ENCODE data around the gene EGFR.

The EGFR gene

GRCh38 chr7:55224111-55224510, 205.3 kb downstream of the EGFR start:
- no peaks in the 10 kb centered on the region for H3K27me3 ChIP-seq (ENCODE audit: control insufficient read depth, insufficient read depth, low read length)
- no peak overlapping the region for H3K9ac ChIP-seq (ENCODE audit: low read depth, low read length)
- no peaks in the 10 kb centered on the region for H3K9me3 ChIP-seq (ENCODE audit: control insufficient read depth, insufficient read depth, low read length)
- no peaks in the 10 kb centered on the region for H3K4me1 ChIP-seq (ENCODE audit: control insufficient read depth, insufficient read depth, low read length)
- H3K36me3 ChIP-seq (ENCODE audit: control insufficient read depth, insufficient read depth, low read length) = no peaks in the 10 kb centered on the region
- no peak overlapping the region for H3K4me3 ChIP-seq (ENCODE audit: low read depth, low read length)

- Histone ChIP-seq H3K27me3 (ENCODE audit: control insufficient read depth, insufficient read depth, low read length) (no peaks in the 10 kb centered on the region), H3K9ac (ENCODE audit: low read depth, low read length) (no peak overlapping the region), H3K9me3 (ENCODE audit: control insufficient read depth, insufficient read depth, low read length) (no peaks in the 10 kb centered on the region), H3K4me1 (ENCODE audit: control insufficient read depth, insufficient read depth, low read length) (no peaks in the 10 kb centered on the region), H3K4me3 (ENCODE audit: low read depth, low read length) (no peak overlapping the region), H3K36me3 (ENCODE audit: control insufficient read depth, insufficient read depth, low read length) (no peaks in the 10 kb centered on the region)
Measured at GRCh38 chr7:55224810-55225209, 206.0 kb downstream of the EGFR start.

- no peak overlapping the region for H3K4me3 ChIP-seq (ENCODE audit: low read depth, low read length)
- H3K9ac ChIP-seq (ENCODE audit: low read depth, low read length) = no peak overlapping the region
- no peaks in the 10 kb centered on the region for H3K9me3 ChIP-seq (ENCODE audit: control insufficient read depth, insufficient read depth, low read length)
- H3K27me3 ChIP-seq (ENCODE audit: control insufficient read depth, insufficient read depth, low read length) = no peaks in the 10 kb centered on the region
- H3K4me1 ChIP-seq (ENCODE audit: control insufficient read depth, insufficient read depth, low read length) = no peaks in the 10 kb centered on the region
- H3K36me3 ChIP-seq (ENCODE audit: control insufficient read depth, insufficient read depth, low read length) = no peaks in the 10 kb centered on the region
Measured at GRCh38 chr7:55230014-55230413, 211.2 kb downstream of the EGFR start.

GRCh38 chr7:55231736-55232280, 213.0 kb downstream of the EGFR start:
- Histone ChIP-seq H3K27me3 (ENCODE audit: control insufficient read depth, insufficient read depth, low read length) (no peaks in the 10 kb centered on the region), H3K4me1 (ENCODE audit: control insufficient read depth, insufficient read depth, low read length) (no peaks in the 10 kb centered on the region), H3K36me3 (ENCODE audit: control insufficient read depth, insufficient read depth, low read length) (no peaks in the 10 kb centered on the region), H3K9me3 (ENCODE audit: control insufficient read depth, insufficient read depth, low read length) (no peaks in the 10 kb centered on the region), H3K4me3 (ENCODE audit: low read depth, low read length) (no peak overlapping the region), H3K9ac (ENCODE audit: low read depth, low read length) (no peak overlapping the region)

- no peaks in the 10 kb centered on the region for H3K36me3 ChIP-seq (ENCODE audit: control insufficient read depth, insufficient read depth, low read length)
- H3K9ac ChIP-seq (ENCODE audit: low read depth, low read length) = no peak overlapping the region
- no peaks in the 10 kb centered on the region for H3K27me3 ChIP-seq (ENCODE audit: control insufficient read depth, insufficient read depth, low read length)
- H3K4me1 ChIP-seq (ENCODE audit: control insufficient read depth, insufficient read depth, low read length) = no peaks in the 10 kb centered on the region
- no peak overlapping the region for H3K4me3 ChIP-seq (ENCODE audit: low read depth, low read length)
- H3K9me3 ChIP-seq (ENCODE audit: control insufficient read depth, insufficient read depth, low read length) = no peaks in the 10 kb centered on the region
Measured at GRCh38 chr7:55233001-55233400, 214.2 kb downstream of the EGFR start.

- H3K4me1 ChIP-seq (ENCODE audit: control insufficient read depth, insufficient read depth, low read length) = no peaks in the 10 kb centered on the region
- H3K9ac ChIP-seq (ENCODE audit: low read depth, low read length) = no peak overlapping the region
- H3K27me3 ChIP-seq (ENCODE audit: control insufficient read depth, insufficient read depth, low read length) = no peaks in the 10 kb centered on the region
- no peaks in the 10 kb centered on the region for H3K9me3 ChIP-seq (ENCODE audit: control insufficient read depth, insufficient read depth, low read length)
- no peaks in the 10 kb centered on the region for H3K36me3 ChIP-seq (ENCODE audit: control insufficient read depth, insufficient read depth, low read length)
- no peak overlapping the region for H3K4me3 ChIP-seq (ENCODE audit: low read depth, low read length)
Measured at GRCh38 chr7:55234408-55234807, 215.6 kb downstream of the EGFR start.

- no peaks in the 10 kb centered on the region for H3K36me3 ChIP-seq (ENCODE audit: control insufficient read depth, insufficient read depth, low read length)
- H3K4me1 ChIP-seq (ENCODE audit: control insufficient read depth, insufficient read depth, low read length) = no peaks in the 10 kb centered on the region
- no peaks in the 10 kb centered on the region for H3K9me3 ChIP-seq (ENCODE audit: control insufficient read depth, insufficient read depth, low read length)
- H3K27me3 ChIP-seq (ENCODE audit: control insufficient read depth, insufficient read depth, low read length) = no peaks in the 10 kb centered on the region
- H3K9ac ChIP-seq (ENCODE audit: low read depth, low read length) = no peak overlapping the region
- no peak overlapping the region for H3K4me3 ChIP-seq (ENCODE audit: low read depth, low read length)
Measured at GRCh38 chr7:55235115-55235514, 216.3 kb downstream of the EGFR start.

- no peaks in the 10 kb centered on the region for H3K36me3 ChIP-seq (ENCODE audit: control insufficient read depth, insufficient read depth, low read length)
- H3K4me3 ChIP-seq (ENCODE audit: low read depth, low read length) = no peak overlapping the region
- H3K27me3 ChIP-seq (ENCODE audit: control insufficient read depth, insufficient read depth, low read length) = no peaks in the 10 kb centered on the region
- no peak overlapping the region for H3K9ac ChIP-seq (ENCODE audit: low read depth, low read length)
- H3K4me1 ChIP-seq (ENCODE audit: control insufficient read depth, insufficient read depth, low read length) = no peaks in the 10 kb centered on the region
- no peaks in the 10 kb centered on the region for H3K9me3 ChIP-seq (ENCODE audit: control insufficient read depth, insufficient read depth, low read length)
Measured at GRCh38 chr7:55235801-55236200, 217.0 kb downstream of the EGFR start.

GRCh38 chr7:55236476-55236875, 217.7 kb downstream of the EGFR start:
- no peak overlapping the region for H3K4me3 ChIP-seq (ENCODE audit: low read depth, low read length)
- H3K4me1 ChIP-seq (ENCODE audit: control insufficient read depth, insufficient read depth, low read length) = no peaks in the 10 kb centered on the region
- no peaks in the 10 kb centered on the region for H3K27me3 ChIP-seq (ENCODE audit: control insufficient read depth, insufficient read depth, low read length)
- no peaks in the 10 kb centered on the region for H3K36me3 ChIP-seq (ENCODE audit: control insufficient read depth, insufficient read depth, low read length)
- H3K9me3 ChIP-seq (ENCODE audit: control insufficient read depth, insufficient read depth, low read length) = no peaks in the 10 kb centered on the region
- H3K9ac ChIP-seq (ENCODE audit: low read depth, low read length) = no peak overlapping the region

GRCh38 chr7:55237156-55237893, 218.5 kb downstream of the EGFR start:
- no peaks in the 10 kb centered on the region for H3K4me1 ChIP-seq (ENCODE audit: control insufficient read depth, insufficient read depth, low read length)
- H3K27me3 ChIP-seq (ENCODE audit: control insufficient read depth, insufficient read depth, low read length) = no peaks in the 10 kb centered on the region
- no peak overlapping the region for H3K9ac ChIP-seq (ENCODE audit: low read depth, low read length)

GRCh38 chr7:55239406-55239805, 220.6 kb downstream of the EGFR start:
- no peaks in the 10 kb centered on the region for H3K9me3 ChIP-seq (ENCODE audit: control insufficient read depth, insufficient read depth, low read length)
- H3K9ac ChIP-seq (ENCODE audit: low read depth, low read length) = no peak overlapping the region
- H3K4me3 ChIP-seq (ENCODE audit: low read depth, low read length) = no peak overlapping the region
- H3K36me3 ChIP-seq (ENCODE audit: control insufficient read depth, insufficient read depth, low read length) = no peaks in the 10 kb centered on the region
- H3K4me1 ChIP-seq (ENCODE audit: control insufficient read depth, insufficient read depth, low read length) = no peaks in the 10 kb centered on the region
- no peaks in the 10 kb centered on the region for H3K27me3 ChIP-seq (ENCODE audit: control insufficient read depth, insufficient read depth, low read length)

More at GRCh38 chr7:55237156-55237893, 218.5 kb downstream of the EGFR start:
- Histone ChIP-seq H3K4me3 (ENCODE audit: low read depth, low read length) (no peak overlapping the region), H3K36me3 (ENCODE audit: control insufficient read depth, insufficient read depth, low read length) (no peaks in the 10 kb centered on the region), H3K9me3 (ENCODE audit: control insufficient read depth, insufficient read depth, low read length) (no peaks in the 10 kb centered on the region)

- H3K4me1 ChIP-seq (ENCODE audit: control insufficient read depth, insufficient read depth, low read length) = no peaks in the 10 kb centered on the region
- H3K9me3 ChIP-seq (ENCODE audit: control insufficient read depth, insufficient read depth, low read length) = no peaks in the 10 kb centered on the region
- H3K9ac ChIP-seq (ENCODE audit: low read depth, low read length) = no peak overlapping the region
- no peaks in the 10 kb centered on the region for H3K27me3 ChIP-seq (ENCODE audit: control insufficient read depth, insufficient read depth, low read length)
- H3K4me3 ChIP-seq (ENCODE audit: low read depth, low read length) = no peak overlapping the region
- H3K36me3 ChIP-seq (ENCODE audit: control insufficient read depth, insufficient read depth, low read length) = no peaks in the 10 kb centered on the region
Measured at GRCh38 chr7:55240418-55241142, 221.8 kb downstream of the EGFR start.
